Mammary epithelial cell (primary cell): ENCODE results near the gene ZSWIM1.

Experiments
- EZH2 ChIP-seq: IDR thresholded peaks from 2 replicates; pipeline ENCODE4 v1.6.1; 2012; ENCODE audit warnings: low read length, inconsistent platforms, borderline replicate concordance
- TF ChIP-seq, protein P1 (sequence below), 2 donors: IDR thresholded peaks in 1 of 2; conservative IDR thresholded peaks in 1 of 2; 2 replicates each; pipeline ENCODE4 v1.5.1; 2011 to 2012; ENCODE audit warnings: inconsistent platforms in 2 of 2, low read length in 2 of 2, mild to moderate bottlenecking in 2 of 2, control low read depth in 1 of 2, low read depth in 1 of 2; ENCODE audit not compliant: insufficient read depth in 1 of 2; ENCODE audit errors: extremely low read depth in 1 of 2

DNA sequence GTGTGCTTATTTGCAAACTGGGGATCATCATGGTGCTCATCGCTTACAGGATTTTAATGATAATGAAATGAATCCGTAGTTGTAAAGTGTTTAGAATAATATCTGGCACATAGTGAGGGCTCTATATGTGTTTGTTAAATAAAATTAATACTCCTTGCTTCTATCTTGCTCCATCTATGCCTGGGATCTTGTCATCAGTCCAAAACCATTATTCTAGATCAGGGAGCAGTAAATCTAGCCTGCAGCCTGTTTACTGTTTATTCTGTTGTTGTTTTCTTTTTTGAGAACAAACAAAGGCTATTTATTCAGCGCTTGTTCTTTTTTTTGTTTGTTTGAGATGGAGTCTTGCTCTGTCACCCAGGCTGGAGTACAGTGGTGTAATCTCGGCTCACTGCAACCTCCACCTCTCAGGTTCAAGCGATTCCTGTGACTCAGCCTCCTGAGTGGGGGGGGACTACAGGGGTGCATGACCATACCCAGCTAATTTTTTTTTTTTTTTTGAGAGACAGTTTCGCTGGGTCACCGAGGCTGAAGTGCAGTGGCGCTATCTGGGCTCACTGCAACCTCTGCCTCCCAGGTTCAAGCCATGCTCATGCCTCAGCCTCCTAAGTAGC, 32.0 kb upstream of the ZSWIM1 start:
- TF ChIP-seq EZH2: no peak
- TF ChIP-seq, protein P1, sequence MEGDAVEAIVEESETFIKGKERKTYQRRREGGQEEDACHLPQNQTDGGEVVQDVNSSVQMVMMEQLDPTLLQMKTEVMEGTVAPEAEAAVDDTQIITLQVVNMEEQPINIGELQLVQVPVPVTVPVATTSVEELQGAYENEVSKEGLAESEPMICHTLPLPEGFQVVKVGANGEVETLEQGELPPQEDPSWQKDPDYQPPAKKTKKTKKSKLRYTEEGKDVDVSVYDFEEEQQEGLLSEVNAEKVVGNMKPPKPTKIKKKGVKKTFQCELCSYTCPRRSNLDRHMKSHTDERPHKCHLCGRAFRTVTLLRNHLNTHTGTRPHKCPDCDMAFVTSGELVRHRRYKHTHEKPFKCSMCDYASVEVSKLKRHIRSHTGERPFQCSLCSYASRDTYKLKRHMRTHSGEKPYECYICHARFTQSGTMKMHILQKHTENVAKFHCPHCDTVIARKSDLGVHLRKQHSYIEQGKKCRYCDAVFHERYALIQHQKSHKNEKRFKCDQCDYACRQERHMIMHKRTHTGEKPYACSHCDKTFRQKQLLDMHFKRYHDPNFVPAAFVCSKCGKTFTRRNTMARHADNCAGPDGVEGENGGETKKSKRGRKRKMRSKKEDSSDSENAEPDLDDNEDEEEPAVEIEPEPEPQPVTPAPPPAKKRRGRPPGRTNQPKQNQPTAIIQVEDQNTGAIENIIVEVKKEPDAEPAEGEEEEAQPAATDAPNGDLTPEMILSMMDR (conservative IDR thresholded peaks at IDR 0.05 in 1 of 2, IDR thresholded peaks at IDR 0.05 in 1 of 2; ENCODE audit: extremely low read depth in 1 of 2, insufficient read depth in 1 of 2, low read depth in 1 of 2, low read length in 2 of 2): no peak
